ENCODE results near the gene TTLL5.

DNA sequence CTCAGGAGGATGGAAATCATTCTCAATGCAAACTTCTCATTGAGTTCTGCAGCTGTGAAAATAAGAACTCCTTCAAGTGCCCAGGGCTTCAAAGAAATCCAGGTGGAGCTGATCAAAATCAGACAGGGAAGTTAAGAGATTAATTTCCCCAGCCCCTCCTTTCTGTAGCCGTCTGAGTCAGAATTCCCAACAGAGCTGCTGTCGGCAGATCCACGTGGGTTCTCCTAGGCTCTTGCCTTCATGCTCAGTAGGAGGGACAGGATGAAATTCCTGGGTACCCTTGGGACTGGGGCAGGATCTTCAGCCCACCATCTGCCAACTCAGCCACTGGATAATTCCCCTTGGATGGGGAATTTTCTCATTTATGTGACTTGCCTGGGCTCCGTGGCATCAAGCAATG is 307.4 kb downstream of the TTLL5 start:
- TF ChIP-seq, protein P1, sequence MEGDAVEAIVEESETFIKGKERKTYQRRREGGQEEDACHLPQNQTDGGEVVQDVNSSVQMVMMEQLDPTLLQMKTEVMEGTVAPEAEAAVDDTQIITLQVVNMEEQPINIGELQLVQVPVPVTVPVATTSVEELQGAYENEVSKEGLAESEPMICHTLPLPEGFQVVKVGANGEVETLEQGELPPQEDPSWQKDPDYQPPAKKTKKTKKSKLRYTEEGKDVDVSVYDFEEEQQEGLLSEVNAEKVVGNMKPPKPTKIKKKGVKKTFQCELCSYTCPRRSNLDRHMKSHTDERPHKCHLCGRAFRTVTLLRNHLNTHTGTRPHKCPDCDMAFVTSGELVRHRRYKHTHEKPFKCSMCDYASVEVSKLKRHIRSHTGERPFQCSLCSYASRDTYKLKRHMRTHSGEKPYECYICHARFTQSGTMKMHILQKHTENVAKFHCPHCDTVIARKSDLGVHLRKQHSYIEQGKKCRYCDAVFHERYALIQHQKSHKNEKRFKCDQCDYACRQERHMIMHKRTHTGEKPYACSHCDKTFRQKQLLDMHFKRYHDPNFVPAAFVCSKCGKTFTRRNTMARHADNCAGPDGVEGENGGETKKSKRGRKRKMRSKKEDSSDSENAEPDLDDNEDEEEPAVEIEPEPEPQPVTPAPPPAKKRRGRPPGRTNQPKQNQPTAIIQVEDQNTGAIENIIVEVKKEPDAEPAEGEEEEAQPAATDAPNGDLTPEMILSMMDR (conservative IDR thresholded peaks at IDR 0.05 in 1 of 2, IDR thresholded peaks at IDR 0.05 in 1 of 2; ENCODE audit: extremely low read depth in 1 of 2, insufficient read depth in 1 of 2, low read depth in 1 of 2, low read length in 2 of 2), result no peak
- TF ChIP-seq EZH2 (IDR thresholded peaks at IDR 0.05; ENCODE audit: borderline replicate concordance, low read length), result no peak
